DND-41 (cell line): ENCODE data around the gene LRP3.

ENCODE experiments used
- EZH2 ChIP-seq: IDR thresholded peaks from 3 replicates; pipeline ENCODE4 v1.6.1; 2012; ENCODE audit warnings: borderline replicate concordance, low read depth, mild to moderate bottlenecking, moderate library complexity, low read length, inconsistent platforms; ENCODE audit not compliant: severe bottlenecking
- TF ChIP-seq, protein P1 (sequence below): IDR thresholded peaks from 2 replicates; pipeline ENCODE4 v1.5.1; 2012; ENCODE audit warnings: borderline replicate concordance, low read length, moderate library complexity, mild to moderate bottlenecking; ENCODE audit not compliant: poor library complexity, severe bottlenecking; ENCODE audit errors: extremely low read depth

DNA sequence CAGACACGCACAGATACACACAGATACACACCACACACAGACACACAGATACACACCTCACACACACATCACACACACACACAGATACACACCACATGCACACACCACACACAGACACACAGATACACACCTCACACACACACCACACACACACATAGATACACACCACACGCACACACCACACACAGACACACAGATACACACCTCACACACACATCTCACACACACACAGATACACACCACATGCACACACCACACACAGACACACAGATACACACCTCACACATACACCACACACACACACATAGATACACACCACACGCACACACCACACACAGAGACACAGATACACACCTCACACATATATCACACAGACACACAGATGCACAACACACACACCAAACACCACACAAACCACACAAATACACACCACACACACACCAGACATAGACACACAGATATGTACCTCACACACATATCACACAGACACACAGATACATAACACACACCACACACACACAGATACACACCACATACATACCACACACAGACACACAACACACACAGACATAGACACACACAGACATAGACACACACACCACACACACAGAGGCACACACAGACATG lies 55.7 kb downstream of the LRP3 start:
- TF ChIP-seq, protein P1, sequence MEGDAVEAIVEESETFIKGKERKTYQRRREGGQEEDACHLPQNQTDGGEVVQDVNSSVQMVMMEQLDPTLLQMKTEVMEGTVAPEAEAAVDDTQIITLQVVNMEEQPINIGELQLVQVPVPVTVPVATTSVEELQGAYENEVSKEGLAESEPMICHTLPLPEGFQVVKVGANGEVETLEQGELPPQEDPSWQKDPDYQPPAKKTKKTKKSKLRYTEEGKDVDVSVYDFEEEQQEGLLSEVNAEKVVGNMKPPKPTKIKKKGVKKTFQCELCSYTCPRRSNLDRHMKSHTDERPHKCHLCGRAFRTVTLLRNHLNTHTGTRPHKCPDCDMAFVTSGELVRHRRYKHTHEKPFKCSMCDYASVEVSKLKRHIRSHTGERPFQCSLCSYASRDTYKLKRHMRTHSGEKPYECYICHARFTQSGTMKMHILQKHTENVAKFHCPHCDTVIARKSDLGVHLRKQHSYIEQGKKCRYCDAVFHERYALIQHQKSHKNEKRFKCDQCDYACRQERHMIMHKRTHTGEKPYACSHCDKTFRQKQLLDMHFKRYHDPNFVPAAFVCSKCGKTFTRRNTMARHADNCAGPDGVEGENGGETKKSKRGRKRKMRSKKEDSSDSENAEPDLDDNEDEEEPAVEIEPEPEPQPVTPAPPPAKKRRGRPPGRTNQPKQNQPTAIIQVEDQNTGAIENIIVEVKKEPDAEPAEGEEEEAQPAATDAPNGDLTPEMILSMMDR = no peak
- TF ChIP-seq EZH2 = no peak
